Type B pancreatic cell (in vitro differentiated cells): ENCODE results near the gene EPHB1. TPM values are rescaled to one million over a fixed set of nuclear protein-coding genes. Genes with fewer than 3 reads are reported as not detected.
"Not testable (repeated sequence)": the region's sequence is repeated elsewhere in the genome, so short reads cannot be mapped to it uniquely, and the experiment has no call there.

Experiments
- DNase-seq: peaks from one replicate; pipeline ENCODE4 v3.0.0; 2021; ENCODE audit warnings: mixed read lengths; ENCODE audit not compliant: unreplicated experiment; ENCODE audit errors: extremely low spot score
- H3K27ac Mint-ChIP-seq: 2 replicates; pipeline ENCODE4 v1.8.0; 2021; ENCODE audit warnings: mild to moderate bottlenecking, mixed read lengths
- H3K27me3 Mint-ChIP-seq: 2 replicates; pipeline ENCODE4 v1.8.0; 2021; ENCODE audit warnings: mixed read lengths
- H3K36me3 Mint-ChIP-seq: 2 replicates; pipeline ENCODE4 v1.8.0; 2021; ENCODE audit warnings: mixed read lengths
- H3K4me1 Mint-ChIP-seq: one replicate; pipeline ENCODE4 v1.8.0; 2021; ENCODE audit warnings: mixed read lengths; ENCODE audit not compliant: unreplicated experiment
- H3K4me3 Mint-ChIP-seq: 2 replicates; pipeline ENCODE4 v1.8.0; 2021; ENCODE audit warnings: mild to moderate bottlenecking, mixed read lengths
- H3K9me3 Mint-ChIP-seq: 2 replicates; pipeline ENCODE4 v1.8.0; 2021; ENCODE audit warnings: mixed read lengths
- total RNA-seq: library from RNA; stranded (reverse); gene quantifications from 2 replicates; pipeline ENCODE4 v1.2.1, GENCODE V29; 2021; ENCODE audit warnings: low replicate concordance
- TF ChIP-seq, protein P1 (sequence below): fragments of 200-600 bp; sonication (generic); conservative IDR thresholded peaks from 2 replicates; pipeline ENCODE4 v1.5.0; 2021; ENCODE audit warnings: antibody characterized with exemption, mild to moderate bottlenecking

The EPHB1 gene
- total RNA-seq, 1 donor from 2014 or later: 9.1 TPM

DNA sequence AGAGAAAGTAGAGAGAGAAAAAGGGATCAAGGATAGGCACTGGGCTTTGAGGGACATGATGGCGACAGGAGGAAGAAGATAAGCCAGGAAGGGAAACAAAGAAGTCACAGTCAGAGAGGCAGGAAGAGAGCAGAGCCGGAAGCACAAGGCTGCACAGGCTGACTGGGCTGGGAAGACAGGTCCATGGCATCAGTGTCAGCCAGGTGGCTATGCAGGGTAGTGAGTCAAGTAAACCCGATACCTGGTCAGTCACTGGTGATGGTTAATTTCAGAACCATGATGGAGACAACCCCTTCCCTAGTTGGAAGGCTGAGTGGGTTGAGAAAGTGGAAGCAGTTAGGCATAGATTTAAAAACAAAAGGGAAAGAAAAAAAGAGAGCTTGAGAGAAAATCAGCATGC is 203.8 kb downstream of the EPHB1 start:
- TF ChIP-seq, protein P1, sequence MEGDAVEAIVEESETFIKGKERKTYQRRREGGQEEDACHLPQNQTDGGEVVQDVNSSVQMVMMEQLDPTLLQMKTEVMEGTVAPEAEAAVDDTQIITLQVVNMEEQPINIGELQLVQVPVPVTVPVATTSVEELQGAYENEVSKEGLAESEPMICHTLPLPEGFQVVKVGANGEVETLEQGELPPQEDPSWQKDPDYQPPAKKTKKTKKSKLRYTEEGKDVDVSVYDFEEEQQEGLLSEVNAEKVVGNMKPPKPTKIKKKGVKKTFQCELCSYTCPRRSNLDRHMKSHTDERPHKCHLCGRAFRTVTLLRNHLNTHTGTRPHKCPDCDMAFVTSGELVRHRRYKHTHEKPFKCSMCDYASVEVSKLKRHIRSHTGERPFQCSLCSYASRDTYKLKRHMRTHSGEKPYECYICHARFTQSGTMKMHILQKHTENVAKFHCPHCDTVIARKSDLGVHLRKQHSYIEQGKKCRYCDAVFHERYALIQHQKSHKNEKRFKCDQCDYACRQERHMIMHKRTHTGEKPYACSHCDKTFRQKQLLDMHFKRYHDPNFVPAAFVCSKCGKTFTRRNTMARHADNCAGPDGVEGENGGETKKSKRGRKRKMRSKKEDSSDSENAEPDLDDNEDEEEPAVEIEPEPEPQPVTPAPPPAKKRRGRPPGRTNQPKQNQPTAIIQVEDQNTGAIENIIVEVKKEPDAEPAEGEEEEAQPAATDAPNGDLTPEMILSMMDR: no peak
- Mint-ChIP-seq H3K27me3 (peaks cover 42% of the 10 kb centered on the region), H3K4me3 (no peak overlapping the region), H3K36me3 (no peaks in the 10 kb centered on the region), H3K27ac (no peak overlapping the region), H3K9me3 (no peaks in the 10 kb centered on the region), H3K4me1 (no peaks in the 10 kb centered on the region)
- no peak for DNase-seq

DNA sequence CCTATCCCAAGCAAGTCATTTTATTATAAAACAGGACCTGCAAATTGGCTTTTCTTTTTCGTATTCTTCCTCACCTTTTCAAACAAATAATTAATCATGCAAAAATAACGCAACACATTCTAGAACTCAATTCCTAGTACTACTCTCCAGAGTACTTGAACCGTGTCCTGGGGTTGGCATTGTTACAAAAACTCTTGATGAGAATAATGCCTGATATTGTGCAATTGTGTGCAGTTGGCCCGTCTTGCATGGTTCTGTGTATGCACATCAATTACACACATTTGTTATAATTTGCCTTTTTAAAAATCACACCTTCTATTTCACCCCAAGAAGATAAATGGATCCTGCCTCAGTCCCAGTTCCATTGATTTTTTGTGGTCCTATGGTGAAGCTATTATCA is 205.4 kb downstream of the EPHB1 start:
- H3K9me3 Mint-ChIP-seq: no peaks in the 10 kb centered on the region
- TF ChIP-seq, protein P1: no peak
- no peaks in the 10 kb centered on the region for H3K36me3 Mint-ChIP-seq
- H3K27ac Mint-ChIP-seq: no peak overlapping the region
- no peaks in the 10 kb centered on the region for H3K4me1 Mint-ChIP-seq
- no peak overlapping the region for H3K4me3 Mint-ChIP-seq
- H3K27me3 Mint-ChIP-seq: peaks cover 39% of the 10 kb centered on the region
- no peak for DNase-seq

DNA sequence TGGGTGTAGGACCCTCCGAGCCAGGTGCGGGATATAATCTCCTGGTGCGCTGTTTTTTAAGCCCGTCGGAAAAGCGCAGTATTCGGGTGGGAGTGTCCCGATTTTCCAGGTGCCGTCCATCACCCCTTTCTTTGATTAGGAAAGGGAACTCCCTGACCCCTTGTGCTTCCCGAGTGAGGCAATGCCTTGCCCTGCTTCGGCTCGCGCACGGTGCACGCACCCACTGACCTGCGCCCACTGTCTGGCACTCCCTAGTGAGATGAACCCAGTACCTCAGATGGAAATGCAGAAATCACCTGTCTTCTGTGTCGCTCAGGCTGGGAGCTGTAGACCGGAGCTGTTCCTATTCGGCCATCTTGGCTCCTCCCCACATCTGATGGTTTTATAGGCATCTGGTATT is 210.6 kb downstream of the EPHB1 start:
- not testable (repeated sequence) for H3K36me3 Mint-ChIP-seq, H3K4me1 Mint-ChIP-seq, H3K9me3 Mint-ChIP-seq, H3K27ac Mint-ChIP-seq, H3K4me3 Mint-ChIP-seq, DNase-seq
- peaks cover 12% of the 10 kb centered on the region for H3K27me3 Mint-ChIP-seq

DNA sequence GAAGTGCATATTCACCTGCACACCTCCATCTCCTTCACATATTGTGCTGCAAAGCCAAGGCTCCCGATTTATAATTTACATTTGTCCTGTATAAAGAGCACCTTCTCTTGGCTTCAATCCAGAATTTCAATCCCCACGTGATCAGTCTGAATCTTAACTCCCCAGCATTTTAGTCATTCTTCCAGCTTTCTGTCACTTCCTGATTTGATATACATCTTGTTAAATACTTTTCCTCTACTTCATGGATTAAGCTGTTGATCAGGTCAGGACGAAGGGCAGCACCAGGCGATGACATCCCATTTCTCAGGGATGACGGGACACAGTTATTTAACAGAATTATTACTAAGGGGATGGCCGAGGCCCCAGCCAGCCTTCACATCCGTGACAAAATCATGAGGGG is 212.5 kb downstream of the EPHB1 start:
- Mint-ChIP-seq H3K27ac (no peak overlapping the region), H3K9me3 (no peaks in the 10 kb centered on the region), H3K36me3 (no peaks in the 10 kb centered on the region), H3K27me3 (peaks cover 8% of the 10 kb centered on the region), H3K4me3 (no peak overlapping the region), H3K4me1 (no peaks in the 10 kb centered on the region)
- TF ChIP-seq, protein P1: no peak
- no peak for DNase-seq

DNA sequence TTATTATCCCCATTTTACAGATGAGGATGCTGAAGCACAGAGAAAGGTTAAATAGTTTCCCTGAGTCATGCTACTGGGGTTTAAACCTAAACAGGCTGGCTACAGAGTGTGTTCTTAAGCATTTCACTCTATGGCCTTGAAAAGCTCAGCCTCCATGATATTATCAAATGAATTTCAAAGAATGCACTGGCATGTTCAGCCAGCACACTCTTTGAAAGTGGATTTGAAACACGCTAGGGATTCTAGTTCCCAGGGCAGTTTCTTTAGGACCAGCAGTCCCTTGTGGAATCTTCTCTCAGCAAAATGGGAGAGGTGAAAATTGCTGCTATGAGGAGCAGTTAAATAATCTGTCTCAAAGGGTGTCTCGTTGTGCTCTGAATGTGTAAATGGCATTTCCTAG is 213.3 kb downstream of the EPHB1 start:
- no peak for DNase-seq
- Mint-ChIP-seq H3K9me3 (no peaks in the 10 kb centered on the region), H3K36me3 (no peaks in the 10 kb centered on the region), H3K27me3 (peaks cover 8% of the 10 kb centered on the region), H3K4me3 (no peak overlapping the region), H3K27ac (no peak overlapping the region), H3K4me1 (no peaks in the 10 kb centered on the region)
- TF ChIP-seq, protein P1: no peak

DNA sequence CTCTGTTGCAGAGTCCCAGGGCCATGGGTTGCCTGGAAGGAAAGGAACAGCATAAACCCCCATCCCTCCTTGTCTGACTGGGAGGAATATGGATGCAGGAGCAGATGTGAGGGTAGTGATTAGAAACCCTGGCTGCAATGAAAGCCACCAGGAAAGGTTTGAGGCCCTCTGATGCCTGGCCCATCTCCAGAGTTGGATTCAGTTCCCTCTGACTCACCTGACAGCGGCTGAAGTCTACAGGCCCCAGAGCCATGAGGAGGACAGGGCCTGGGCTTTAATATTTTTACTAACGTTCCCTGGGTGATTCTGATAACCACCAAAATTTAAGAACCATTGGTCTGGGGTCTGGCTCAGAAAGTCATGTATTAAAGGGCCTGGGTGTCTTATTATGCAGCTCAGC is 214.0 kb downstream of the EPHB1 start:
- H3K4me1 Mint-ChIP-seq: no peaks in the 10 kb centered on the region
- no peak for DNase-seq
- peaks cover 10% of the 10 kb centered on the region for H3K27me3 Mint-ChIP-seq
- H3K36me3 Mint-ChIP-seq: no peaks in the 10 kb centered on the region
- H3K27ac Mint-ChIP-seq: no peak overlapping the region
- no peak overlapping the region for H3K4me3 Mint-ChIP-seq
- TF ChIP-seq, protein P1: no peak
- H3K9me3 Mint-ChIP-seq: no peaks in the 10 kb centered on the region
